A673 (cell line): ENCODE data around the gene CHAF1A.

Experiments
- CTCF ChIP-seq: fragments of 300-800, 200-600 bp; sonication (generic); conservative IDR thresholded peaks from 2 replicates; pipeline ENCODE4 v1.5.1; 2017; ENCODE audit warnings: low read depth, mild to moderate bottlenecking, antibody characterized with exemption, low read length, moderate library complexity, mixed read lengths
- EZH2 ChIP-seq: fragments of 200-600 bp; sonication (generic); IDR thresholded peaks from 2 replicates; pipeline ENCODE4 v1.6.1; 2017; ENCODE audit warnings: borderline replicate concordance, low read depth, mild to moderate bottlenecking, mixed read lengths, antibody characterized with exemption, low read length; ENCODE audit not compliant: poor library complexity, severe bottlenecking

- no peak for TF ChIP-seq EZH2
- no peak for TF ChIP-seq CTCF
These were observed 25.8 kb upstream of the CHAF1A start for GRCh38 chr19:4376671-4376990.
